Activated CD4-positive, CD25-positive, alpha-beta regulatory T cell treated with anti-CD3 and anti-CD28 coated beads, Interleukin-2, amount 50 U/mL, for 16 hours (primary cell): Measurements from ENCODE around the gene TJP1.
"Not testable (repeated sequence)": the region's sequence is repeated elsewhere in the genome, so short reads cannot be mapped to it uniquely, and the experiment has no call there.

ENCODE experiments used
- DNase-seq: peaks from one replicate; pipeline ENCODE4 v3.0.0-alpha.2; 2020; ENCODE audit warnings: low read depth, low spot score

The TJP1 gene

GRCh38 chr15:29756358-29757267, 65.7 kb downstream of the TJP1 start:
- DNase-seq = no peak

GRCh38 chr15:29754009-29754408, 68.3 kb downstream of the TJP1 start:
- not testable (repeated sequence) for DNase-seq

- DNase-seq = no peak
Observed at GRCh38 chr15:29753506-29753905, 68.8 kb downstream of the TJP1 start.

- DNase-seq = no peak
Observed at GRCh38 chr15:29750754-29751153, 71.5 kb downstream of the TJP1 start.

GRCh38 chr15:29749365-29750086, 72.7 kb downstream of the TJP1 start:
- DNase-seq = no peak

- no peak for DNase-seq
Observed at GRCh38 chr15:29747837-29748417, 74.3 kb downstream of the TJP1 start.

GRCh38 chr15:29743475-29743874, 78.8 kb downstream of the TJP1 start:
- no peak for DNase-seq

- DNase-seq = no peak
Observed at GRCh38 chr15:29740692-29741311, 81.5 kb downstream of the TJP1 start.

GRCh38 chr15:29736744-29737020, 85.6 kb downstream of the TJP1 start:
- DNase-seq = no peak

GRCh38 chr15:29736012-29736743, 86.1 kb downstream of the TJP1 start:
- no peak for DNase-seq

GRCh38 chr15:29734917-29735572, 87.2 kb downstream of the TJP1 start:
- DNase-seq = no peak

- DNase-seq = no peak
Observed at GRCh38 chr15:29731865-29732264, 90.4 kb downstream of the TJP1 start.

- not testable (repeated sequence) for DNase-seq
Observed at GRCh38 chr15:29730471-29730870, 91.8 kb downstream of the TJP1 start.

GRCh38 chr15:29728418-29728817, 93.8 kb downstream of the TJP1 start:
- no peak for DNase-seq

- no peak for DNase-seq
Observed at GRCh38 chr15:29727871-29728270, 94.4 kb downstream of the TJP1 start.

- no peak for DNase-seq
Observed at GRCh38 chr15:29726553-29726952, 95.7 kb downstream of the TJP1 start.

- no peak for DNase-seq
Observed at GRCh38 chr15:29724026-29724425, 98.2 kb downstream of the TJP1 start.

- DNase-seq = no peak
Observed at GRCh38 chr15:29713784-29714183, 108.5 kb downstream of the TJP1 start.

- DNase-seq = no peak
Observed at GRCh38 chr15:29712149-29712885, 110.0 kb downstream of the TJP1 start.

- DNase-seq = no peak
Observed at GRCh38 chr15:29711531-29711930, 110.7 kb downstream of the TJP1 start.
